ENCODE results near the gene FAM117A. TPM values are rescaled to one million over a fixed set of nuclear protein-coding genes. Genes with fewer than 3 reads are reported as not detected.

FAM117A gene
- total and polyA plus RNA-seq, 10 of the 15 experiments (the other 5 are each of a cell fraction or from before 2014, with no cell fraction given), result 2.1 to 29.6 (median 20.0) TPM

DNA sequence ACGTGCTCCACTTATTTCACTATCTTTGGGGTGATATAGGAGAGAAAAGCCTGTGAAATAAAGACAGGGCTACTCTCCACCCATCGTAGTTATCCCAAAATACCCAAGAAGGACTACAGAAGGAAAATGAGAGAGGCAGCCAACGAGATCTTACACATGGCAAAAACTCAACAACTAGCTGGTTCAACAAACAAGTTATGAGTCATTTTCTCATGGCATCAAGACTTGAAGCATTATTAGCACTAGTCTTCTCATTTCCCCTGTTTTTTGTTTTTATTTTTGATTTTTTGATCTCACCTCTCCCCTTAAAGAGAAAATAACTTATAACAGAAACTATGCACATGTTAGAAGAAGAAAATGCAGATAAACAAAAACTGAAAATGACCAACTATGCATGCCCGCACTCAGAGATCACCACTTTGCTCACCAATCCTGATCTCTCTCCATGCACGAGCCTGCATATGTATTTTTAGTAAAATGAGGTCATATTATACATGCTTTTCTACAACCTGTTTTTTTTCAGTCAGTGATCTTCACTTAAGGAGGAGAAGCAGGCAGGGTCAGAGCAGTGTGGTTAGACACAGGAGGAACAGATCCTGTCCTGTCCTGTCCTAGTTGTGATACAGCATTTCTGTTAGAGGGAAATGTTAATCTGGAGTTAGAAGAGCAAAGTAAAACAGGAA, 22.8 kb downstream of the FAM117A start:
- peak overlapping the region; percentile 81 for H3K4me2 ChIP-seq (ENCODE audit: control insufficient read depth, insufficient read depth)
- BruUV-seq (replicated peaks), result no TSS peak
- H3K9ac ChIP-seq (ENCODE audit: control insufficient read depth, insufficient read depth, low read length), result peak overlapping the region; percentile 45
- no peaks in the 10 kb centered on the region for H3K9me3 ChIP-seq (replicated peaks; ENCODE audit: control insufficient read depth, insufficient read depth, low read length)
- FAIRE-seq (no peak), DNase-seq (ENCODE audit: low read depth, low spot score) (no peak), ATAC-seq (peak; percentile 61)
- POLR2A ChIA-PET, result interaction anchor here (0.5 to 5.4 kb wide), 12 partner anchors 9 to 67 kb away, joined by 3 to 32 read pairs (median 6); partner anchors contain the start of genes FAM117A and SLC35B1
- no peak overlapping the region for H2AFZ ChIP-seq (ENCODE audit: control insufficient read depth, low read depth, low read length)
- H3K27me3 ChIP-seq (replicated peaks in 1 of 2; ENCODE audit: control insufficient read depth in 2 of 2, insufficient read depth in 2 of 2, low read length in 1 of 2), result no peaks in the 10 kb centered on the region
- peaks cover 33% of the 10 kb centered on the region for H3K79me2 ChIP-seq (ENCODE audit: control insufficient read depth, insufficient read depth, low read length)
- H3K4me3 ChIP-seq, result peak overlapping the region; percentile 43
- intact Hi-C loops (cut with micrococcal nuclease; ENCODE audit: unreplicated experiment), result loop anchor here (2.0 kb wide), 1 partner anchor 32 kb away; no protein-coding TSS in a partner anchor
- SMC1A ChIA-PET (ENCODE audit: uncharacterized antibody, unreplicated experiment), result interaction anchor here (0.5 to 6.0 kb wide), 12 partner anchors 8 to 47 kb away, joined by 3 to 86 read pairs (median 4); partner anchors contain the start of genes FAM117A, KAT7 and SLC35B1
- peak overlapping the region; percentile 65 for H3K27ac ChIP-seq (ENCODE audit: control insufficient read depth, insufficient read depth)
- no peaks in the 10 kb centered on the region; a peak in 2 of 4 replicates for H3K36me3 ChIP-seq (ENCODE audit: control insufficient read depth in 2 of 2, insufficient read depth in 2 of 2, low read length in 1 of 2)
- under 1% methylated on average over 5 of the region's 5 CpGs for WGBS (ENCODE audit: insufficient coverage, insufficient replicate concordance, low lambda C conversion rate, missing lambda C conversion rate)
- CTCF ChIA-PET, result interaction anchor here (0.7 to 7.1 kb wide), 6 partner anchors 9 to 171 kb away, joined by 3 to 46 read pairs (median 4); partner anchors contain the start of genes SLC35B1 and SPOP
- peaks cover 56% of the 10 kb centered on the region for H3K4me1 ChIP-seq (ENCODE audit: control insufficient read depth, insufficient read depth, low read length)
- in situ Hi-C loops (cut with MboI), result no loop called here
- H4K20me1 ChIP-seq (ENCODE audit: control insufficient read depth, insufficient read depth), result no peaks in the 10 kb centered on the region
- RAD21 ChIA-PET (ENCODE audit: unreplicated experiment), result interaction anchor here (1.0 to 4.4 kb wide), 9 partner anchors 8 to 171 kb away, joined by 3 to 37 read pairs (median 4); partner anchors contain the start of genes FAM117A and KAT7
- TF ChIP-seq GABPA (IDR thresholded peaks at IDR 0.05; ENCODE audit: low read depth) (no peak), JUNB (IDR thresholded peaks at IDR 0.05) (0 out of 2 replicates have a peak, but pooled peaks have one; percentile 7), NR2F1 (conservative IDR thresholded peaks at IDR 0.05) (no peak), EED (IDR thresholded peaks at IDR 0.05; ENCODE audit: low read depth) (peak; percentile 49), TAF1 (IDR thresholded peaks at IDR 0.05; ENCODE audit: borderline replicate concordance, low read depth, low read length) (no peak), NR2C2 (IDR thresholded peaks at IDR 0.05; ENCODE audit: borderline replicate concordance, control insufficient read depth, insufficient read length, low read depth) (no peak), EZH2 (IDR thresholded peaks at IDR 0.05; ENCODE audit: borderline replicate concordance, control insufficient read depth, low read depth, low read length) (no peak), DPF2 (IDR thresholded peaks at IDR 0.05) (0 out of 2 replicates have a peak, but pooled peaks have one; percentile 17), RELA (IDR thresholded peaks at IDR 0.05; ENCODE audit: borderline replicate concordance, partially characterized antibody) (no peak), BHLHE40 (IDR thresholded peaks at IDR 0.05; ENCODE audit: borderline replicate concordance in 1 of 2, low read depth in 2 of 2, low read length in 1 of 2) (peak; percentile 70 to 72; a peak in 3 of 4 replicates), ZNF274 (IDR thresholded peaks at IDR 0.05; ENCODE audit: insufficient read depth, insufficient read length) (no peak), PAX5 (IDR thresholded peaks at IDR 0.05; ENCODE audit: borderline replicate concordance, low read depth, low read length) (no peak)
- TF ChIP-seq, protein P1, sequence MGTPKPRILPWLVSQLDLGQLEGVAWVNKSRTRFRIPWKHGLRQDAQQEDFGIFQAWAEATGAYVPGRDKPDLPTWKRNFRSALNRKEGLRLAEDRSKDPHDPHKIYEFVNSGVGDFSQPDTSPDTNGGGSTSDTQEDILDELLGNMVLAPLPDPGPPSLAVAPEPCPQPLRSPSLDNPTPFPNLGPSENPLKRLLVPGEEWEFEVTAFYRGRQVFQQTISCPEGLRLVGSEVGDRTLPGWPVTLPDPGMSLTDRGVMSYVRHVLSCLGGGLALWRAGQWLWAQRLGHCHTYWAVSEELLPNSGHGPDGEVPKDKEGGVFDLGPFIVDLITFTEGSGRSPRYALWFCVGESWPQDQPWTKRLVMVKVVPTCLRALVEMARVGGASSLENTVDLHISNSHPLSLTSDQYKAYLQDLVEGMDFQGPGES (IDR thresholded peaks at IDR 0.05), result no peak
- TF ChIP-seq, protein P2, sequence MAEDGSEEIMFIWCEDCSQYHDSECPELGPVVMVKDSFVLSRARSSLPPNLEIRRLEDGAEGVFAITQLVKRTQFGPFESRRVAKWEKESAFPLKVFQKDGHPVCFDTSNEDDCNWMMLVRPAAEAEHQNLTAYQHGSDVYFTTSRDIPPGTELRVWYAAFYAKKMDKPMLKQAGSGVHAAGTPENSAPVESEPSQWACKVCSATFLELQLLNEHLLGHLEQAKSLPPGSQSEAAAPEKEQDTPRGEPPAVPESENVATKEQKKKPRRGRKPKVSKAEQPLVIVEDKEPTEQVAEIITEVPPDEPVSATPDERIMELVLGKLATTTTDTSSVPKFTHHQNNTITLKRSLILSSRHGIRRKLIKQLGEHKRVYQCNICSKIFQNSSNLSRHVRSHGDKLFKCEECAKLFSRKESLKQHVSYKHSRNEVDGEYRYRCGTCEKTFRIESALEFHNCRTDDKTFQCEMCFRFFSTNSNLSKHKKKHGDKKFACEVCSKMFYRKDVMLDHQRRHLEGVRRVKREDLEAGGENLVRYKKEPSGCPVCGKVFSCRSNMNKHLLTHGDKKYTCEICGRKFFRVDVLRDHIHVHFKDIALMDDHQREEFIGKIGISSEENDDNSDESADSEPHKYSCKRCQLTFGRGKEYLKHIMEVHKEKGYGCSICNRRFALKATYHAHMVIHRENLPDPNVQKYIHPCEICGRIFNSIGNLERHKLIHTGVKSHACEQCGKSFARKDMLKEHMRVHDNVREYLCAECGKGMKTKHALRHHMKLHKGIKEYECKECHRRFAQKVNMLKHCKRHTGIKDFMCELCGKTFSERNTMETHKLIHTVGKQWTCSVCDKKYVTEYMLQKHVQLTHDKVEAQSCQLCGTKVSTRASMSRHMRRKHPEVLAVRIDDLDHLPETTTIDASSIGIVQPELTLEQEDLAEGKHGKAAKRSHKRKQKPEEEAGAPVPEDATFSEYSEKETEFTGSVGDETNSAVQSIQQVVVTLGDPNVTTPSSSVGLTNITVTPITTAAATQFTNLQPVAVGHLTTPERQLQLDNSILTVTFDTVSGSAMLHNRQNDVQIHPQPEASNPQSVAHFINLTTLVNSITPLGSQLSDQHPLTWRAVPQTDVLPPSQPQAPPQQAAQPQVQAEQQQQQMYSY (CRISPR knock-in tag; IDR thresholded peaks at IDR 0.05), result no peak
- TF ChIP-seq, protein P3, sequence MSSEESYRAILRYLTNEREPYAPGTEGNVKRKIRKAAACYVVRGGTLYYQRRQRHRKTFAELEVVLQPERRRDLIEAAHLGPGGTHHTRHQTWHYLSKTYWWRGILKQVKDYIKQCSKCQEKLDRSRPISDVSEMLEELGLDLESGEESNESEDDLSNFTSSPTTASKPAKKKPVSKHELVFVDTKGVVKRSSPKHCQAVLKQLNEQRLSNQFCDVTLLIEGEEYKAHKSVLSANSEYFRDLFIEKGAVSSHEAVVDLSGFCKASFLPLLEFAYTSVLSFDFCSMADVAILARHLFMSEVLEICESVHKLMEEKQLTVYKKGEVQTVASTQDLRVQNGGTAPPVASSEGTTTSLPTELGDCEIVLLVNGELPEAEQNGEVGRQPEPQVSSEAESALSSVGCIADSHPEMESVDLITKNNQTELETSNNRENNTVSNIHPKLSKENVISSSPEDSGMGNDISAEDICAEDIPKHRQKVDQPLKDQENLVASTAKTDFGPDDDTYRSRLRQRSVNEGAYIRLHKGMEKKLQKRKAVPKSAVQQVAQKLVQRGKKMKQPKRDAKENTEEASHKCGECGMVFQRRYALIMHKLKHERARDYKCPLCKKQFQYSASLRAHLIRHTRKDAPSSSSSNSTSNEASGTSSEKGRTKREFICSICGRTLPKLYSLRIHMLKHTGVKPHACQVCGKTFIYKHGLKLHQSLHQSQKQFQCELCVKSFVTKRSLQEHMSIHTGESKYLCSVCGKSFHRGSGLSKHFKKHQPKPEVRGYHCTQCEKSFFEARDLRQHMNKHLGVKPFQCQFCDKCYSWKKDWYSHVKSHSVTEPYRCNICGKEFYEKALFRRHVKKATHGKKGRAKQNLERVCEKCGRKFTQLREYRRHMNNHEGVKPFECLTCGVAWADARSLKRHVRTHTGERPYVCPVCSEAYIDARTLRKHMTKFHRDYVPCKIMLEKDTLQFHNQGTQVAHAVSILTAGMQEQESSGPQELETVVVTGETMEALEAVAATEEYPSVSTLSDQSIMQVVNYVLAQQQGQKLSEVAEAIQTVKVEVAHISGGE (CRISPR knock-in tag; IDR thresholded peaks at IDR 0.05), result no peak

All from GM12878 (cell line).